Mucosa of descending colon (tissue), 3 donors: ENCODE data around the gene WDR86. TPM values are rescaled to one million over a fixed set of nuclear protein-coding genes. Genes with fewer than 3 reads are reported as not detected.

Source experiments
- ATAC-seq: fragments of 200-7000 bp; cut with Tn5 transposase; one replicate; pipeline ENCODE4 v1.9.1; 2020; ENCODE audit warnings: mild to moderate bottlenecking, moderate library complexity
- DNase-seq, 3 donors: peaks; one replicate each; pipeline ENCODE4 v3.0.0-alpha.2; 2020
- H3K36me3 ChIP-seq: fragments of 200-600 bp; one replicate; pipeline ENCODE4 v1.8.0; 2021; ENCODE audit warnings: low read depth, mild to moderate bottlenecking
- H3K4me1 ChIP-seq: fragments of 200-600 bp; one replicate; pipeline ENCODE4 v1.8.0; 2021; ENCODE audit warnings: low read depth, mild to moderate bottlenecking
- H3K4me3 ChIP-seq: fragments of 200-600 bp; one replicate; pipeline ENCODE4 v1.8.0; 2021; ENCODE audit warnings: mild to moderate bottlenecking
- H3K9me3 ChIP-seq: fragments of 200-600 bp; one replicate; pipeline ENCODE4 v1.8.0; 2021; ENCODE audit warnings: mild to moderate bottlenecking
- intact Hi-C, 2 donors: fragments of 100-400 bp; cut with DNase I in 1 of 2; cut with micrococcal nuclease in 1 of 2; formaldehyde crosslinking; loops; one replicate each; pipeline versions ENCODE4 v1.11.0 to v1.11.1; 2022; cut with DNase I, micrococcal nuclease
- total RNA-seq, 3 donors: library from RNA; stranded (reverse); fragmentation: NEBNext Ultra II Directional in 2 of 3; extraction: Animal tissue kit (Norgen Biotek cat#: 25700) in 2 of 3; gene quantifications; one replicate each; pipeline versions ENCODE4 v1.2.1 to v1.2.4, GENCODE V29; 2021 to 2023
- TF ChIP-seq, protein P1 (sequence below): fragments of 200-600 bp; IDR thresholded peaks from one replicate; pipeline ENCODE4 v1.8.0; 2022; ENCODE audit warnings: antibody characterized with exemption, mild to moderate bottlenecking
- donor health status: DM: no; HTN: no; CAD: no; lungs with moderate emphysema.
- donor health status: DM: no; HTN: no; CAD: no.
- donor health status: DM: no; HTN: yes; CAD: no.

The WDR86 gene
- total RNA-seq, 3 donors from 2014 or later, result 0.38 to 16.6 (median 1.2) TPM

DNA sequence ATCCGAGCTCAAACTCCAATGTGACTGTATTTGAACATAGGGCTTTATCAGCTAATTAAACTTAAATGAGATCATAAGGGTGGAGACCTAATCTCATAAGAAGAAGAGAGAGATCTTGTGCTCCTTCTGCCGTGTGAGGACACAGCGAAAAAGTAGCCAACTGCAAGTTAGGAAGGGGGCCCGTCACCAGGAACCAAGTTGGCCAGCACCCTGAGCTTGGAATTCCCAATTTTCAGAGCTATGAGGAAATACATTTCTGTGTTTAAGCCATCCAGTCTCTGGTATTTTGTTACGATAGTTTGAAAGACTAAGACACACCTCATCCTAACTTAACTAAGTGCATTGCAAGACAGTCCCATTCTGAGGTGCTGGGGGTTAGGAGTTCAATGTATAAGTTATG lies 14.1 kb upstream of the WDR86 start:
- TF ChIP-seq, protein P1, sequence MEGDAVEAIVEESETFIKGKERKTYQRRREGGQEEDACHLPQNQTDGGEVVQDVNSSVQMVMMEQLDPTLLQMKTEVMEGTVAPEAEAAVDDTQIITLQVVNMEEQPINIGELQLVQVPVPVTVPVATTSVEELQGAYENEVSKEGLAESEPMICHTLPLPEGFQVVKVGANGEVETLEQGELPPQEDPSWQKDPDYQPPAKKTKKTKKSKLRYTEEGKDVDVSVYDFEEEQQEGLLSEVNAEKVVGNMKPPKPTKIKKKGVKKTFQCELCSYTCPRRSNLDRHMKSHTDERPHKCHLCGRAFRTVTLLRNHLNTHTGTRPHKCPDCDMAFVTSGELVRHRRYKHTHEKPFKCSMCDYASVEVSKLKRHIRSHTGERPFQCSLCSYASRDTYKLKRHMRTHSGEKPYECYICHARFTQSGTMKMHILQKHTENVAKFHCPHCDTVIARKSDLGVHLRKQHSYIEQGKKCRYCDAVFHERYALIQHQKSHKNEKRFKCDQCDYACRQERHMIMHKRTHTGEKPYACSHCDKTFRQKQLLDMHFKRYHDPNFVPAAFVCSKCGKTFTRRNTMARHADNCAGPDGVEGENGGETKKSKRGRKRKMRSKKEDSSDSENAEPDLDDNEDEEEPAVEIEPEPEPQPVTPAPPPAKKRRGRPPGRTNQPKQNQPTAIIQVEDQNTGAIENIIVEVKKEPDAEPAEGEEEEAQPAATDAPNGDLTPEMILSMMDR, result no peak
- H3K4me1 ChIP-seq, result peaks cover 4% of the 10 kb centered on the region
- H3K36me3 ChIP-seq, result no peaks in the 10 kb centered on the region
- intact Hi-C loops, result no loop called here
- peaks cover 4% of the 10 kb centered on the region for H3K9me3 ChIP-seq
- DNase-seq (no peak), ATAC-seq (no peak)
- H3K4me3 ChIP-seq, result no peak overlapping the region

DNA sequence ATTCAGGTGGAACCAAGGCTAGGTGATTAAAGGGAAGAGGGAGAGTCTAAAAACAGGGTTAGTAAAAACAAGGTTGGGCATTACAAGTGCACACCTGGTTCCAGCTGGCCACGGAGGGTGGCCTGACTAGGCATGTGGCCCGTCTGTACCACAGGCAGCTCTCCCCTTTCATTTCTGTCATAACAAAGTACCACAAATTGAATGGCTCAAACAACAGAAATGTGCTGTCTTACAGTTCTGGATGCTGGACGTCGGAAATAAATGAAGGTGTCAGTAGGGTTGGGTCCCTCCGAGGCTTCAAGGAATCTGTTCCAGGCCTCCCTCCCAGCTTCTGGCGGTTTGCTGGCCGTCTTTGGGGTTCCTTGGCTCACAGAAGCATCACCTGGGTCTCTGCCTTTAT lies 13.4 kb upstream of the WDR86 start:
- TF ChIP-seq, protein P1, result no peak
- H3K9me3 ChIP-seq, result peaks cover 5% of the 10 kb centered on the region
- no peak for ATAC-seq
- peaks cover 4% of the 10 kb centered on the region for H3K4me1 ChIP-seq
- intact Hi-C loops, result no loop called here
- no peak for DNase-seq
- no peaks in the 10 kb centered on the region for H3K36me3 ChIP-seq
- H3K4me3 ChIP-seq, result no peak overlapping the region

GRCh38 chr7:151422212-151422611 lies 12.4 kb upstream of the WDR86 start:
- TF ChIP-seq, protein P1, result no peak
- peaks cover 5% of the 10 kb centered on the region for H3K9me3 ChIP-seq
- no peak overlapping the region for H3K4me3 ChIP-seq
- peaks cover 4% of the 10 kb centered on the region for H3K4me1 ChIP-seq
- intact Hi-C loops, result no loop called here
- no peaks in the 10 kb centered on the region for H3K36me3 ChIP-seq
- DNase-seq, result no peak
- no peak for ATAC-seq

DNA sequence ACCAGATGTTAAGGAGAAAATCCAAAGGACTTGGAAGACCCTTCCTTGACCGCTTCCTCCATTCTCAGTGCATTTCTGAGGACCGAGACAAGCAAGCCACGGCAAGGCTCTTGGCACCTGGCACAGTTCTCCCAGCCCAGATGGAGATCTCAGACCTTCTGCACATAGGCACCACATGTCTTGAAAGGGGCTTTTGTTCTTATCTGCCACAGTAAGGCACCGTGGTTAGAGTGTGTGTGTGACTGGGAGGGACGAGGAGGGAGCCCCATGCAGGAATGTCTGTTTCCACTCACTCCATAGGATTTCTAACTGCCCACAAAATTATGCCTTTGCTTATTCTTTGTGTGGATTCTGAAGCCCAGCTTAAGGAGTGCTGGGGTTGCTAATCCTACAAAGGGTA lies 10.3 kb upstream of the WDR86 start:
- peaks cover 5% of the 10 kb centered on the region for H3K9me3 ChIP-seq
- DNase-seq (no peak), ATAC-seq (no peak)
- TF ChIP-seq, protein P1, result no peak
- no peaks in the 10 kb centered on the region for H3K4me1 ChIP-seq
- intact Hi-C loops, result no loop called here
- no peak overlapping the region for H3K4me3 ChIP-seq
- no peaks in the 10 kb centered on the region for H3K36me3 ChIP-seq

GRCh38 chr7:151416941-151417315 lies 7.1 kb upstream of the WDR86 start:
- TF ChIP-seq, protein P1, result no peak
- H3K36me3 ChIP-seq, result no peaks in the 10 kb centered on the region
- ATAC-seq, result no peak
- peaks cover 4% of the 10 kb centered on the region for H3K9me3 ChIP-seq
- no peak overlapping the region for H3K4me3 ChIP-seq
- intact Hi-C loops, result no loop called here
- no peaks in the 10 kb centered on the region for H3K4me1 ChIP-seq
- DNase-seq, result no peak
